ENCODE results near the gene TMEM50A.
A peak's percentile ranks its signal among the peaks of the same experiment; 100 is the strongest.
"Not testable (repeated sequence)": the region's sequence is repeated elsewhere in the genome, so short reads cannot be mapped to it uniquely, and the experiment has no call there.

TMEM50A gene

DNA sequence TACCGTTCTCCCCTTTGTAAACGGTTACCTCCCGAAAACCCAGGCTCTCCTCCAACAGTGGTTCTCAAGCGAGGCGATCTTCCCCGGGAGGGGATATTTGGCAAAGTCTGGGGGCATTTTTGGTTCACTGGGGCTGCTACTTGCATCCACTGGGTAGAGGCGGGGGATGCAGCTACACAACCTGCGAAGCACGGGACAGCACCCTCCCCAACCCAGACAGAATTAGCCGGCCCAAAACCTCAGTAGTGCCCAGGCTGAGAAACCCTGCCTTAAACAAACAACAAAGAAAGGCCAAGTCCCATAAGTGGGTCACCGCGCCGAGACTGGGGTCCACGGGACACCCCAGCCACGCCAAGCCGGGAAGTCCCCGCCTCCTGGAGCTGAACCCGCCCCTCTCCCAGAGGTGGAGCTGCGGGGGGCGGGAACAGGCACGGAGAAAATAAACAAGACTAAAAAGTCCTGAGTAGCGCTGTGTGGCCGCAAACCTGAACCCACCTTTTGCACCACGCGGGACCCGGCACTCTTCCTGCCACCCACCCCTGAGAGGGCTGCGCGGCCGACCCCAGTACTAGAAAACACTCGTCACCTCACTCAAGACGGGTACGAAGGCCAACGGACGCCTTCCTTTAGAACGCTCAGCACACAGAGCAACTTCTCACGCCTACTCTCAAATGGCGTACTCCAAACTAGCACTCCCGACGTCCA is 499 bp upstream of the TMEM50A start:
- not testable (repeated sequence) for DNase-seq

DNA sequence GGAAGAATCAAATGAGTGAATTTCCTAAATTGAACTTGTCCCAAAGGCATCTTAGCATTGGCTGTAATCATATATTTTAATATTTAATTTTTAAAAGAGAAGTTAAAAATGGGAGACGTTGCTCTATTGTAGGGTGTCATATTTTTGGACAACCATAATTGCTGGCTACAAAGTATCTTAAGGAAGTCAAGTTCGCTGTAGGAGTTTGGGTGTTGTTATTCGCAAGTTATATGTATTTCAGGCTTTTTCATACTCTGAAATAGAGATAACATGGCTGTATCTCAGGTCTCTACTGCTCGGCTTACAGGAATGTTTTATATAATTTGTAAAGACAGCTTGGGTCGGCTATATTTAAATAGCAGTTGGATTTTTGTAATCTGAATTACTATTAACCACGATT is 852 bp downstream of the TMEM50A start:
- peak; percentile 16 for DNase-seq

DNA sequence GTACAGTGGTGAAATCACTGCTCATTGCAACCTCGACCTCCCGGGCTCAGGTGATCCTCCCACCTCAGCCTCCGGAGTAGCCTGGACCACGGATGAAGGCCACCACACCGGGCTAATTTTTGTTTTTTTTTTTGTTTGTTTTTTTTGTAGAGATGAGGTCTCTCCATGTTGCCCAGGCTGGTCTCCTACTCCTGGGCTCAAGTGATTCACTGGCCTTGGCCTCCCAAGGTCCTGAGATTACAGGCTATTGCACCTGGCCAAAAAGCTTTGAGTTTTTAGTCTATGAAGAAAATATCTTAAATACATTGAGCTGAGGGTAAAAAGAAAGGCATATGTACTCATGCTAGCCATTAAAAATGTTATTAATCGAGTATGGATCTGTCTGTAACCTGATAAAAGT is 3.6 kb downstream of the TMEM50A start:
- no peak for DNase-seq

DNA sequence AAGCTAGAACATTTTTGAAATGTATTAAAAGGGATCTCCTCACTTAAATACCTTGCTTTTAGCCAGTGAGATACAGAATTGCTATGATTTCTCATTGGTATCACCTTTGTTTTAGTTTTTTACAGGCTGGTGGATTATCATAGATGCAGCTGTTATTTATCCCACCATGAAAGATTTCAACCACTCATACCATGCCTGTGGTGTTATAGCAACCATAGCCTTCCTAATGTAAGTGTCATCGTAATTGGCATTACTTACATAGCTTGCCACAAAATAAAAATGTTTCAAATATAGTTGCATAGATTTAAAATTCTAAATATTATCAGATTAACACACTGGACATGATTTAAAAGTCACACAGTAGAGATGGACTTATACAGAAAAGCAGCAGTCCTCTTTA is 4.7 kb downstream of the TMEM50A start:
- DNase-seq: no peak

DNA sequence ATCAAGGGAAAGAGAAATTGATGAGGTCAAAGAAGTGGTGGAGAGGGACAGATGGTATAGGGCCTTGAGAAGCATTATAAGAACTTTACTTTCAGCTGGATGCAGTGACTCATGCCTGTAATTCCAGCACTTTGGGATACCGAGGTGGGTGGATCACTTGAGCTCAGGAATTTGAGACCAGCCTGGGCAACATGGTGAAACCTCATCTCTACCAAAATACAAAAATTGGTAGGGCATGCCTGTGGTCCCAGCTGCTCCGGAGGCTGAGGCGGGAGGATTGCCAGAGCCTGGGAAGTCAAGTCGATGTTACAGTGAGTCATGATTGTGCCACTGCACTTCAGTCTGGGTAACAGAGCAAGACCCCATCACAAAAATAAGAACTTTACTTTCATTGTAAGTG is 5.7 kb downstream of the TMEM50A start:
- DNase-seq: no peak

DNA sequence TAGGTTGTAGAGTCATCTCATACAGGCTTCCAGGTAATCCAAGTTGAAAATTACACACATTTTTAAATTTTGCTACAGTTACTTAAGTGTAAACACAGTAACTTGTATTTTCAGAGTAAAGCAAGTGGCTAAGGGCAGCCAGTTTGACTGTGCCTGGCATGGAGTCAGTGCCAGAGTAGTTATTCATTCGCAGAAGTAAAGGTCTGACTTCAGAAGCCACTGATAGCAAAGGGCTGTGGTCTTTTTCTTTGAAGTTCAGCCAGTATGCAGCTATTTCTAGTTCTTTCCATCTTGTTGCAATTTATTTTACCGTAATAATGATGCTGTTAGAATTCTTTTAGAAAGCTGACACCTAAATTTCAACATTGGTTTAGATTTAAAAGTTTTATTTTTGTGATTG is 9.4 kb downstream of the TMEM50A start:
- no peak for DNase-seq

DNA sequence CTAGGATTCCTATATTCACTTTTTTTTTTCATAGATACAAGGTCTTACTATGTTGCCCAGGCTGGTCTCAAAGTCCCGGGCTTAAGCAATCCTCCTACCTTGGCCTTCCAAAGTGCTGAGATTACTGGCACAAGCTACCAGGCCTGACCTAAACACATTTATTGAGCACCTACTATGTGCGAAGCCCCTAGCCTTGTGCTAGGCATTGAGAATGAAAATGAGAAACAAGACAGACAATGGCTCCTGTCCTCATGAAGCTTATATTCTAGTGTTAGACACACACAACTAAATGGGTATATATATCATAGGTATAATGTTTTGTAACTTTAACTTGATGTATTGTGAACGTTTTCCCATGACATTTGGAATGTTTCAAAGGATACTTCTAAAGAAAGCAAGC is 11.5 kb downstream of the TMEM50A start:
- DNase-seq: no peak

DNA sequence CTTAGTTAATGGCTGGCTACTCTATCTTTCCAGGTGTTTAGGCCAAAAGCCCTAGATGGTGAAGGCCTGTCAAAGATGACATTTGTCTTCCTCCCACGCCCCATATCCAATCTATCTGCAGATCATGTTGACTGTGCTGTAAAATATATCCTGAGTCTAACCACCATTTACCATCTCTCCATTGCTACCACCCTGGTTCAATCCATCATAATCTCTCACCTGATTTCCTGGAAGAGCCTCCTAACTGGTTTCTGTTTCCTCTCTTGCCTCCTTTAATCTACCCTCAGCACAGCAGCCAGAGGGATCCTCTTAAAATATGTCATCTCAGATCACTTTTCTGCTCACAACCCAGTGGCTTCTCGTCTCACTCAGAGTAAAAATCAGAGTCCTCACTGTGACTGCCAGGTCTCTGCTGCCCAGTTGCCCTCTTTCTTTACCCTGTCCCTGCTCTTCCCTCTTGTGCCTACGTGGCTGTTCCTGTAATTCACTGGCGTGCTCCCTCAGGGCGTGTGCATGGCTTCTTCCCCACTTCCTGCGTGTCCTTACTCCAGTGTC is 17.8 kb downstream of the TMEM50A start:
- no peak for DNase-seq

DNA sequence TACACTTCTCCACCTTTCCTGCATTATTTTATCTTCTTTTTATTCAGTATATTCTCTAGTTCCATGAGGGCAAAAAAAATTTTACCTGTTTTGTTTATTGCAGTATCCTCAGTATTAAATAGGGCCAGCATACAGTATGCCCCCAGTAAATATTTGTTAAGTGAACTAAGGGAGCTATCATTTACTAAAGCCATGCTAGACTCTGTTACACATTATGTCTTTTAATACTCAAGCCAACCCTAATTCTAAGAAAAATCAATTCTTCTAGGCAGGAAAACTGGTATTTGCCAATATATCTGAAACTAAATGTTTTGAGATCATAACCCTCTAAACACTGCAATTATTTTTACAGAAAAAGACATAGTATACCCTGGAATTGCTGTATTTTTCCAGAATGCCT is 18.3 kb downstream of the TMEM50A start:
- no peak for DNase-seq

DNA sequence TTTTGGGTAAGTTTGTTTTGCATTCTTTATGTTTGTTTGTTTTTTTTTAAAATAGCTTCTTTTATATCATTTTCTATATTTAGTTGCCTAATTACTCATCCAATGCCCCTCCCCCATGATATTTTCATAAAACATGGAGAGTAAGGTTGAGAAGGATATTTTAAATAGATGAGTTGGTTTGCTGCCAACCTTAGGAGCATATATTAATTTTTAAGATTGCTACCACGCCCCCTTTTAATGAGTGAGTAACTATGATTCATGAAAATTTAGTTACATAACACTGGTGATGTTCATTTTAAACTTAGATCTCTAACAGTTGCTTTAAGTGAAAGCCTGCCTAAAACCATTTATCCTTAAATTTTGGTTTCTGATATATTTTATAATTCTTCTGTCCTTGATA is 18.7 kb downstream of the TMEM50A start:
- DNase-seq: no peak

DNA sequence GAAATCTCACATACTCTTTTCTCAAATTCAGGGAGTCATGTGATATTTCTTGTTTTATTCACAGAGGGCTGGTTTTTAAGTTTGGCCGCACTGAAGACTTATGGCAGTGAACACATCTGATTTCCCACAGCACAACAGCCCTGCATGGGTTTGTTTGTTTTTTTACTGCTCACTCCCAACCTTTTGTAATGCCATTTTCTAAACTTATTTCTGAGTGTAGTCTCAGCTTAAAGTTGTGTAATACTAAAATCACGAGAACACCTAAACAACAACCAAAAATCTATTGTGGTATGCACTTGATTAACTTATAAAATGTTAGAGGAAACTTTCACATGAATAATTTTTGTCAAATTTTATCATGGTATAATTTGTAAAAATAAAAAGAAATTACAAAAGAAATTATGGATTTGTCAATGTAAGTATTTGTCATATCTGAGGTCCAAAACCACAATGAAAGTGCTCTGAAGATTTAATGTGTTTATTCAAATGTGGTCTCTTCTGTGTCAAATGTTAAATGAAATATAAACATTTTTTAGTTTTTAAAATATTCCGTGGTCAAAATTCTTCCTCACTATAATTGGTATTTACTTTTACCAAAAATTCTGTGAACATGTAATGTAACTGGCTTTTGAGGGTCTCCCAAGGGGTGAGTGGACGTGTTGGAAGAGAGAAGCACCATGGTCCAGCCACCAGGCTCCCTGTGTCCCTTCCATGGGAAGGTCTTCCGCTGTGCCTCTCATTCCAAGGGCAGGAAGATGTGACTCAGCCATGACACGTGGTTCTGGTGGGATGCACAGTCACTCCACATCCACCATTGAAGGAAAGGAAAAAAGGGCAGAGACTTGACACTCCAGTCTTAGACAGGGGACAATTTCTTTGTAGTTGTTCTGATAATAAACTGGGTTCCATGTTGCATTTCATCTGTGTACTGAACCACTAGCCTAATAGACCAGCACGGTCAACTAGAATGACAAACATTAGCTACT is 22.8 kb downstream of the TMEM50A start:
- no peak for DNase-seq

DNA sequence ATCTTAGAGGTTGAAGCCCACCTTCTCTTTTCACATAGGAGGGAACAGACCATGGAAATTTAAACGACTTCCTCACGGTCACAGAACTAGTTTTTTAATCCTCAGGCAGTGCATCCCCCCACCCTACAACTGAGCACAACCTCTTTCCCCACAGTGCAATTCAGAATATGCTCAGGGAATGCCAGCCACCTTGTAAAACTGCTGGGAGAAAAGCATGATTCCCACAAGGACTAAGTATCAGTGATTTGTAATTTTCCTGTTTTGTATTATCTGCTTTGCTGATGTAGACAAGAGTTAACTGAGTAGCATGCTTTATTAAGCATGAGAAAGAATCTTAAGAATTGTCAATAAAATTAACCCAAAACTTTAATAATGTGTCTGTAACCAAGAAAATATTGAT is 23.8 kb downstream of the TMEM50A start:
- no peak for DNase-seq

DNA sequence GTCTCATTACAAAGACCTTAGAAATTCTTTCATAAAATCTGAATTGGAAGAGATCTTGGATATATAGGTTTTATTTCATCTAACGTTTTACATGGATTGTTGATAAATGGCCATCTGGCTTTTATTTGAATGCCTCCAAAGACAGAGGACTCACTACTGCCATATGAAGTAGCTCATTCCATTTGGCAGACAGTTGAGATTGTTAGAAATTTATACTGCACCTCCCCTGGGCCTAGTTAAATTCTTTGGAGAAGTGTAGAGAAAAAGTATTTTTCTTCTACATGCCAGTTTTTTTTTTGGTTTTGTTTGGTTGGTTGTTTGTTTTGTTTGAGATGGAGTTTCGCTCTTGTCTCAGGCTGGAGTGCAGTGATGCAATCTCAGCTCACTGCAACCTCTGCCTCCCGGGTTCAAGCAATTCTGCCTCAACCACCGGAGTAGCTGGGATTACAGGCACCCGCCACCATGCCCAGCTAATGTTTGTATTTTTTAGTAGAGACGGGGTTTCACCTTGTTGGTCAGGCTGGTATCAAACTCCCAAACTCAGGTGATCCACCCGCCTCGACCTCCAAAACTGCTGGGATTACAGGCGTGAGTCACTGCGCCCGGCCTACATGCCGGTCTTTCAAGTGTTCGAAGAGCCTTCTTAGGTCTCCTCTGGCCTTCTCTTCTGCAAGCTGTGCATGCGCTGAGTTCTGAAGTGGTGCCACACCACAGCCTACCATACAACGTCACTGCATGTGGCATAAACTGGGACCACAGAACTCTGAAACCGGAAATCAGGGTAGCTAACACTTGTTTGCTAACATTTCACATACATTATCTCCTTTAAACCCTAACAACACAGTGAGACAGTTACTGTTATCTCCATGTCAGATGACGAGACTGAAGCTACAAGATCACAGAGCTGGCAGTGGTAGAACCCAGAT is 24.8 kb downstream of the TMEM50A start:
- not testable (repeated sequence) for DNase-seq

DNA sequence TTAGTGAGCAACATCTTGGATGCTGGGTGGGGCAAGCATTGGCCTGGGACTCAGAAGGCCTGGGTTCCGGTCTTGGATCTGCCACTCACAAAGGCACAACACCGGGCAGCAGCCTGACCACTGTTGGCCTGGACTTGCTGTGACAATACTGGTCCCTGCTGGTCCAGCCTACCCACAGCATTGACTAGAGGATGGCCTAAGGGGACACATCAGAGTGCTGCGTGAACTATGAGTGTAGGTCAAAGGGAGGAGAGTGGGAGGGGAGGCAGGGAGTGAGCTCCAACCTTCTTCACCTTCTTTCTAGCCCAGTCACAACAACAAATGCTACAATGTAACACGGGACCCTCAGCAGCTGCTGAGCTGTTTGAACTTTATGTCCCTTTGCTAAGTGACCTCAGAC is 31.1 kb downstream of the TMEM50A start:
- no peak for DNase-seq

DNA sequence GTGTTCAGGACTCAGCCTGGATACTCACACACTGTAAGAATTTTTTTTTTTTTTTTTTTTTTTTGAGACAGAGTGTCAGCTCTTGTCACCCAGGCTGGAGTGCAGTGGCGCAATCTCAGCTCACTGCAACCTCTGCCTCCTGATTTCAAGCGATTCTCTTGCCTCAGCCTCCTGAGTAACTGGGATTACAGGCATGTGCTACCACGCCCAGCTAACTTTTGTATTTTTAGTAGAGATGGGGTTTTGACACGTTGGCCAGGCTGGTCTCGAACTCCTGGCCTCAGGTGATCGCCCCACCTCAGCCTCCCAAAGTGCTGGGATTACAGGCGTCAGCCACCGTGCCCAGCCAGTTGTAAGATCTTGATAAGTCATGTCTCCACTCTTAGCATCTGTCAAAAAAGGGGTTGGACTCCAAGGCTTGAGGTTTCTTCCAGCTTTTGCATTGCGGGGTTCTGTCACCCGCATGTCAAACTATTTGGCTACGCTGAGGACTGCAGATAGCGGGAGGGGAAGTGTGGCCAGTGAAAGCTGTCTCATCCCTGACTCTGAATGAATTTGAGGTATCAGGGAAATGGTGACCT is 31.6 kb downstream of the TMEM50A start:
- DNase-seq: not testable (repeated sequence)

DNA sequence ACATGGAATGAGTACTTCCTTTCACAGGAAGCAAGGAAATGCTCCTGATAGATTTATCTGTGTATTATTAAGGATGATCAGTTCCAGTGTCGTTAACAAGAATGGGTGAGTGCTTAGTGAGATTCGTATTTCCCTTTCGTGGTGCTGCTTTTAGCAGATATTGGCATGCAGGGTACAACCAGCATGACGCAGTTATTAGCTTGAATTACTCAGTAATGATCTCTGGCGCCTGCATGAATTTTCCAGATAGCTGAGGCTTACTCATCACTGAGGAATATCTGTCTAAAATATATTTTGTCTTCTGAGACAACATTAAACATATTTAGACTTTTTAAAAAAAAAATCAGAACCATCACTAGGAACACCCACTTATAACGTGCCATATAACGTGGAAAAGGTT is 33.6 kb downstream of the TMEM50A start:
- DNase-seq: not testable (repeated sequence)

DNA sequence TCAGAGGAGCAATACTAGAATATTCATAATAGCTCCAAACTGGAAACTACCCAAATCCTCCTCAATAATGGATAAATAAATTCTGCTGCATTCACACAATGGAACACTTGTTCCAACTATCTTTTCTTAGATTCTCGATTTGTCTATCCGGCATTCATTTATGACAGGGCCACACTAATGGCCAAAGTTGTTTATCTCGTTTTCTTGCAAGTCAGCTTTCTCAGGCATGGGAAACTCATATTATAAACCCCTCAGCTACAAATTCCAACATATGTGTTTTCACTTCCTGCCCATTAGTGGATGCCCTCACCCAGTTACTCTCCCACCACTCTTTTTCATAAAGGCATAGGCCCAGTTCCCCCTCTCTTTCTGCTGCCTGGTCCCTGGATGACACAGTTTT is 40.2 kb downstream of the TMEM50A start:
- DNase-seq: not testable (repeated sequence)

DNA sequence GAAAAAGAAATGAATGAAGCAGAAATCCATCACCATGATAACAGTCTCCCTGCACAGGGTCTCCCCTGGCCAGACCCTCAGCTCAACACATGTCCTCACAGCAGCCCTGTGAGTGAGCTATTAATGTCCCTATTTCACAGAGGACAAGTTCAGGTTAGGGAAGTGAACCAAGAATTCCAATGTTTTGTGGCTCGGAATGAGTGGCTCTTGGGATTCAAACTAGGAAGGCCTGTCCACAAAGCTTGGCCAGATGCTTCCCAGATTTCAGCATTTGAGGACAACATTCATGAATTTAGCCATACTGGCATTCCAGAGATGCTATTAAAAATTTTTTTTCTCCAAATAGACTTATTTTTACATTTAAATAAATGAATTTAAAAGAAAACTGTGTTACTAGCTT is 44.4 kb downstream of the TMEM50A start:
- not testable (repeated sequence) for DNase-seq

DNA sequence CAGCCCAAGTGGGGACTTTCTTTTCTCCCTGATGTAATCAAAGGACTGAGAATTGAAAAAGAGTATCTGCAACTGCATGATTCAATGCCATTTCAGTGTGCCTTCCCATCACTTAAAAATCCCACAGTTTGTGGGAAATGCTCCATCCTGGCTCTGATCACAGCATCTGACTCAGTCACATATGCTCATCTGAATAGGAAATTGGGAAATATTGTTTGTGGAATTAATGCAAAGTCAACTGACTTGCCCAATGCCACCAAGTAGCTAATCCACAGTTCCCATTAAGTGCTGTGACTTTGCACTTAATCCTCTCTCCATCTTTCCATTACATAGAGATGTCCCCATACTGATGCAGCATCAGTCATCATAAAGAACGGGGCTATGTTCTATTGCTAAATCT is 45.0 kb downstream of the TMEM50A start:
- not testable (repeated sequence) for DNase-seq

DNA sequence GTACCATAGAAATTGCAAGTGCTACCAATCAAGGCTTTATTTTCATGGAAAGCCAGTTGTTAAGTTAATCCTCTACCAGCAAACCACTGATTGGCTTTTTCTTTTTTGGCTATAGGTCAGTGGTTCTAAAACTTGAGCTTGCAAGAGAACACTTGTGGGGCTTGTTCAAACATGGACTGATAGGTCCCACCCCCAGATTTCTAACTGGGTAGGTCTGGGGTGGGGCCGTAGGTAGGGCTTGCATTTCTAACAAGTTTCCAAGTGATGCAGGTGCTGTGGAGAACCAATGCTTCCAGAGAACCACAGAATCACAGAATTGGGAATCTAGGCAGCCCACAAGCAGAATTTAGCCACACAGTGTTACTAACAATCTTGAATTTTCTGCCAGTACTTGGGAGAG is 45.7 kb downstream of the TMEM50A start:
- not testable (repeated sequence) for DNase-seq

DNA sequence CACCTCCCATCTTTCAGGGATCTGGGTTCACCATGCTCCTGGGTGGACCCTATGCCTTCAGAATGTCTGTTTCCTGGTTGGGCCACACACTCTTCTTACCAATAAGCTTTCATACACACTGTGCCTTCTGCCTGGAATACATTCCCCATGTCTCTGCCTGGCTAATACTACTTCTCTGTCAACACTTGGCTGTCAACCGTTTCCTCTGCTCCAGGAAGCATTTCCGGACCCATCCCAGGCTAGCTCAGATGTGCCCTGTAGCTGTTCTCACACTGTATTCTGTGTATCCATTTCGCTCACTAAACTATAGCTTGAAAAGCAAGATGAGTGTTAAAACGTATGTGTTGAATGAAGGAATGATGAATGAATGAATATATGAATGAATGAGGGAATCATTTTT is 49.0 kb downstream of the TMEM50A start:
- DNase-seq: not testable (repeated sequence)

DNA sequence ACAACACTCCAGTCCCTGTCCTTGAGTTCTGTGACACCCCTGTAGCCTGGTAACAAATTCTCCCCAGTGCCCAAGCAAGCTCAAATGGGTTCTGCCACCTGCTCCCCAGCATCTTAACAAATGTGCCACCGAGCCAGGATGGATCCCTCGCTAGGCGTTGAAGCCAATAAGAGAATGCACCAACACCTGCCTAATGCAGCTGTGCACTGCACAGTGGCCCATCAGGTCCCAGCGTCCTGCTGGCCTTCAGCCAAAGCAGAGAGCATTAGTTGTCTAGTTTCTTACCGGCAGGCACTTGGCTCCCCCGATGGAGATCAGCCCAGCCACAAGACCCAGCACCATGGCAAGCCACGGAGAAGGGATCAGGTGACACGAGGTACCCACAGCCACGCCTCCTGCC is 50.6 kb downstream of the TMEM50A start:
- DNase-seq: peak; percentile 58

Data from NCI-H69 (cell line).